K562 (cell line): Measurements from ENCODE around the gene PIBF1. TPM values are rescaled to one million over a fixed set of nuclear protein-coding genes. Genes with fewer than 3 reads are reported as not detected.

Experiments used
- ATAC-seq: fragments of 200-7000 bp; cut with Tn5 transposase; 3 replicates; pipeline ENCODE4 v1.9.1; 2020; ENCODE audit warnings: moderate library complexity
- BruUV-seq: library from RNA; stranded (reverse); fragments of 400-500 nt; replicated peaks from 2 replicates; lab custom pipeline; 2021; lab: Mats Ljungman, UMichigan
- CTCF ChIA-PET: fragments of 300-600 bp; formaldehyde crosslinking; extraction: SDS; loops from one replicate; lab custom pipeline; 2021; ENCODE audit warnings: low intra/inter-chr PET ratio; lab: Yijun Ruan, JAX
- POLR2A ChIA-PET: fragments of 300-600, 350-650 bp; sonication (Branson Sonifier 250); formaldehyde crosslinking; extraction: SDS; loops from one replicate; lab custom pipeline; 2021; ENCODE audit warnings: antibody characterized with exemption, inconsistent platforms; lab: Yijun Ruan, JAX
- DNase-seq, 4 experiments: peaks; one replicate each; pipeline versions ENCODE4 v3.0.0 to v3.0.0-alpha.2; 2011 to 2018; ENCODE audit warnings: low spot score in 3 of 4, mixed read lengths in 3 of 4; ENCODE audit errors: extremely low read depth in 1 of 4
- FAIRE-seq: peaks from 2 replicates; lab custom pipeline; 2011; peaks lifted over from hg19 to GRCh38; lab: Jason Lieb, UNC
- H2AFZ ChIP-seq: 2 replicates; pipeline ENCODE4 v1.6.0; 2011; ENCODE audit warnings: low read depth, low read length, control low read depth, inconsistent platforms
- H3K27ac ChIP-seq: fragments of 200-600 bp; 3 replicates; pipeline ENCODE4 v1.8.0; 2011; ENCODE audit warnings: low read depth, mild to moderate bottlenecking, control low read depth, inconsistent platforms, low read length, moderate library complexity, mixed read lengths; ENCODE audit errors: extremely low read depth
- H3K27me3 ChIP-seq, 2 experiments: fragments of 300-600 bp in 1 of 2; 2 replicates in 1 of 2; 3 replicates in 1 of 2; pipeline versions ENCODE4 v1.6.0 to v1.8.0; 2011; ENCODE audit warnings: inconsistent platforms in 2 of 2, low read length in 2 of 2, mild to moderate bottlenecking in 1 of 2, mixed read lengths in 1 of 2, moderate library complexity in 1 of 2; ENCODE audit not compliant: control insufficient read depth in 2 of 2, insufficient read depth in 2 of 2
- H3K36me3 ChIP-seq: fragments of 300-600 bp; 3 replicates; pipeline ENCODE4 v1.8.0; 2011; ENCODE audit warnings: mild to moderate bottlenecking, low read length, inconsistent platforms; ENCODE audit not compliant: control insufficient read depth, insufficient read depth
- H3K4me1 ChIP-seq, 2 experiments: fragments of 200-600 bp in 1 of 2; replicated peaks in 1 of 2; 2 replicates in 1 of 2; 3 replicates in 1 of 2; pipeline versions ENCODE4 v1.5.1 to v1.8.0; 2011; ENCODE audit warnings: inconsistent platforms in 2 of 2, low read length in 2 of 2, mild to moderate bottlenecking in 1 of 2, mixed read lengths in 1 of 2, moderate library complexity in 1 of 2; ENCODE audit not compliant: control insufficient read depth in 2 of 2, insufficient read depth in 2 of 2
- H3K4me2 ChIP-seq: 2 replicates; pipeline ENCODE4 v1.6.1; 2011; ENCODE audit warnings: low read length, control low read depth, inconsistent platforms, mixed read lengths; ENCODE audit not compliant: insufficient read depth
- H3K4me3 ChIP-seq: fragments of 200-600 bp; sonication (generic), shearing (Covaris generic); 2 replicates; pipeline ENCODE4 v1.5.1; 2016; ENCODE audit warnings: control low read depth, inconsistent platforms
- H3K79me2 ChIP-seq: fragments of 200-600 bp; 3 replicates; pipeline ENCODE4 v1.8.0; 2011; ENCODE audit warnings: low read length, inconsistent platforms; ENCODE audit not compliant: control insufficient read depth, insufficient read depth
- H3K9ac ChIP-seq, 2 experiments: 2 replicates each; pipeline versions ENCODE4 v1.6.0 to v1.6.1; 2011; ENCODE audit warnings: low read depth in 2 of 2, low read length in 2 of 2, control low read depth in 1 of 2, inconsistent platforms in 1 of 2, mild to moderate bottlenecking in 1 of 2, mixed read lengths in 1 of 2; ENCODE audit not compliant: insufficient read depth in 1 of 2
- H3K9me1 ChIP-seq: one replicate; pipeline ENCODE4 v1.6.0; 2011; ENCODE audit warnings: inconsistent platforms, mild to moderate bottlenecking, low read length, moderate library complexity; ENCODE audit not compliant: control insufficient read depth, insufficient read depth
- H3K9me3 ChIP-seq: replicated peaks from 2 replicates; pipeline ENCODE4 v1.5.1; 2011; ENCODE audit warnings: low read depth, low read length, inconsistent platforms; ENCODE audit not compliant: control insufficient read depth, insufficient read depth
- H4K20me1 ChIP-seq: replicated peaks from 2 replicates; pipeline ENCODE4 v1.6.1; 2011; ENCODE audit warnings: low read length, inconsistent platforms, mixed read lengths; ENCODE audit not compliant: control insufficient read depth, insufficient read depth
- ARID3B ChIP-seq: fragments of 250-450 bp; sonication (Bioruptor Pico); IDR thresholded peaks from 2 replicates; pipeline ENCODE4 v1.4.0; 2020; ENCODE audit warnings: borderline replicate concordance
- CREM ChIP-seq: IDR thresholded peaks from 2 replicates; pipeline ENCODE4 v1.6.1; 2014; ENCODE audit warnings: antibody characterized with exemption, low read depth
- ELK1 ChIP-seq: sonication (generic); formaldehyde crosslinking; IDR thresholded peaks from 2 replicates; pipeline ENCODE4 v1.8.1; 2022; ENCODE audit warnings: missing genetic modification reagents
- HMG20B ChIP-seq: fragments of 250-450 bp; sonication (Bioruptor Pico); IDR thresholded peaks from 2 replicates; pipeline ENCODE4 v1.5.0; 2021; ENCODE audit warnings: mild to moderate bottlenecking
- LCOR ChIP-seq: sonication (generic); formaldehyde crosslinking; IDR thresholded peaks from 2 replicates; pipeline ENCODE4 v1.8.0; 2022; ENCODE audit warnings: mild to moderate bottlenecking, missing genetic modification reagents
- MAZ ChIP-seq, 2 experiments: fragments of 450-650 bp in 1 of 2; sonication (generic) in 1 of 2; formaldehyde crosslinking; IDR thresholded peaks in 1 of 2; conservative IDR thresholded peaks in 1 of 2; 2 replicates each; pipeline versions ENCODE4 v1.4.0 to v1.5.0; 2020; ENCODE audit warnings: mild to moderate bottlenecking in 1 of 2, missing genetic modification reagents in 1 of 2
- RFX5 ChIP-seq: IDR thresholded peaks from 2 replicates; pipeline ENCODE4 v1.6.1; 2011; ENCODE audit warnings: low read depth, mild to moderate bottlenecking, improper control_type of control experiment, low read length
- SRSF9 ChIP-seq: fragments of 200-400 bp; formaldehyde crosslinking; IDR thresholded peaks from 2 replicates; pipeline ENCODE4 v1.6.1; 2017; ENCODE audit warnings: low read depth, low read length, borderline replicate concordance
- TSC22D4 ChIP-seq: fragments of 450-650 bp; IDR thresholded peaks from 2 replicates; pipeline ENCODE4 v1.6.1; 2016; ENCODE audit warnings: missing genetic modification characterization, missing biosample characterization, control low read depth
- ZHX1 ChIP-seq: fragments of 150-350 bp; conservative IDR thresholded peaks from 2 replicates; pipeline ENCODE4 v1.6.1; 2014; ENCODE audit warnings: low read length
- ZNF668 ChIP-seq: fragments of 250-450 bp; sonication (Bioruptor Pico); IDR thresholded peaks from 2 replicates; pipeline ENCODE4 v1.8.0; 2022; ENCODE audit warnings: mild to moderate bottlenecking, inconsistent platforms
- ZNF717 ChIP-seq: fragments of 250-450 bp; sonication (Bioruptor Pico); IDR thresholded peaks from 2 replicates; pipeline ENCODE4 v1.5.0; 2021
- ZSCAN32 ChIP-seq: fragments of 450-650 bp; formaldehyde crosslinking; IDR thresholded peaks from 2 replicates; pipeline ENCODE4 v1.4.0; 2020; ENCODE audit warnings: mild to moderate bottlenecking, moderate library complexity
- WGBS: fragments of 100-300 bp; shearing (Covaris generic); methylation state at CpG from one replicate; pipeline ENCODE4 v1.1.6; 2016; ENCODE audit warnings: low coverage, mixed read lengths; ENCODE audit not compliant: insufficient coverage; ENCODE audit errors: missing lambda C conversion rate; 5-methylcytosine and 5-hydroxymethylcytosine counted together
- in situ Hi-C: fragments of 300-500 bp; cut with MboI; formaldehyde crosslinking; loops from 4 replicates; pipeline ENCODE4 v1.15.0; 2018; ENCODE audit warnings: inconsistent platforms, mixed read lengths
- intact Hi-C: fragments of 100-400 bp; cut with micrococcal nuclease; formaldehyde crosslinking; loops from 2 replicates; pipeline ENCODE4 v1.14.2; 2022
- polyA plus RNA-seq, 8 experiments: library from polyadenylated mRNA; depleted of rRNA in 4 of 8; stranded (reverse) in 5 of 8; unstranded in 3 of 8; fragments of >200 nt; fragmentation: Nextera tagmentation in 2 of 8; fragmentation: Illumina TruSeq in 1 of 8; extraction: Ambion mirVana in 2 of 8; extraction: Trizol in 1 of 8; gene quantifications; 2 replicates each; pipeline versions ENCODE4 v1.2.1 to v1.2.3, GENCODE V29; 2011 to 2014; ENCODE audit warnings: inconsistent platforms in 1 of 8, missing spikeins in 1 of 8
- total RNA-seq, 7 experiments: library from RNA; depleted of rRNA in 6 of 7; stranded (reverse); fragments of >200 nt in 6 of 7; fragmentation: Illumina TruSeq in 2 of 7; extraction: Trizol in 2 of 7; gene quantifications; 2 replicates each; pipeline versions ENCODE4 v1.2.1 to v1.2.3, GENCODE V29; 2011 to 2021; ENCODE audit warnings: low replicate concordance in 1 of 7
- TF ChIP-seq, protein P1 (sequence below): fragments of 450-650 bp; formaldehyde crosslinking; IDR thresholded peaks from 2 replicates; pipeline ENCODE4 v1.4.0; 2022; ENCODE audit warnings: mild to moderate bottlenecking, moderate library complexity
- TF ChIP-seq, protein P2 (sequence below): fragments of 450-650 bp; formaldehyde crosslinking; IDR thresholded peaks from 2 replicates; pipeline ENCODE4 v1.4.0; 2020; ENCODE audit warnings: mild to moderate bottlenecking

The PIBF1 gene
- total and polyA plus RNA-seq, 9 of the 15 experiments (the other 6 are each of a cell fraction or from before 2014, with no cell fraction given): 9.1 to 28.8 (median 14.7) TPM

DNA sequence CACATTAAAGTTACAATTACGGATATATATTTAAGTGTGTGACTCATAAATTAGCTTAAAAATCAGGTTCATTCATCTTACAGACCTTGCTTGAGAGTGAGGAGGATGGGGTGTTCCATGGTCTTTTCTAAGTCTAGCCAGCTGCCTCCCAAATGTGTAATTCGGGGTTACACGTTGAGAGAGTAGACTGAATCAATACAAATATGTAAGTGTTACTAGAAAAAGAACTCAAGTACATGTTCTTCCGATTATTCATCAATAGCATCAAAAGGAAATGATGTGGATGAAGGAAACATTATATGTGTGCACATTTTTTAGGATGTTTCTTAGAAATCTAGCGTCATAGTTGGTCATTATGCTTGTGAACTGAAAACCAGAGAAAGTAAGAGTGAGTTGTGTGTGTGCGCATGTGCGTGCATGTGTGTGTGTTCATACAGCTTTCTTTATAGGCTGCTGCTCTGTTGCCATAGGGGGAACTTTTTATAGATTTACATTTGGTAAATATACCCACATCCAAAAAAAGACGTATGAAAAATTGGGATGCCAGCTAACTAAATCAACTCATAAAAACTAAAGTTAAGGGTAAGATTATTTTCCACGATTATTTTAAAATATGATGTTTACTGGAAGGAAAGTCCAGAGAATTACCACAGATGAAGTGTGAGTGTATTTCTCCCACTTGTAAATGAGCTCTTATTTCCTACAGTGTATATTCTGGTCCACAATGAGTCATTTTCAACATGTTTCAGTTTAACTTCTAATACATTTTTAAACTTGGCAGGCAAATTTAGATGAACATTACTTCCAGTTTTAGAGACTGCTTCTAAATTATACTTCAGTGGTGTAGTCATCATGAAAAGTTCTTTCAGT lies 82.4 kb downstream of the PIBF1 start:
- Histone ChIP-seq H3K9me3 (no peaks in the 10 kb centered on the region), H2AFZ (no peak overlapping the region), H3K27ac (no peak overlapping the region), H3K4me2 (no peak overlapping the region), H3K27me3 (no peaks in the 10 kb centered on the region), H3K79me2 (no peaks in the 10 kb centered on the region), H3K9me1 (no peaks in the 10 kb centered on the region), H3K4me1 (no peaks in the 10 kb centered on the region), H3K4me3 (no peak overlapping the region), H3K9ac (no peak overlapping the region), H4K20me1 (no peaks in the 10 kb centered on the region), H3K36me3 (0 out of 3 replicates have a peak, but pooled peaks cover 3% of the 10 kb centered on the region)
- POLR2A ChIA-PET: no interaction called here
- BruUV-seq: no TSS peak
- CTCF ChIA-PET: no interaction called here
- no peak for ATAC-seq
- no peak for DNase-seq
- 93% methylated on average over 9 of the region's 9 CpGs for WGBS
- in situ Hi-C loops (no loop called here), intact Hi-C loops (no loop called here)
- FAIRE-seq: no peak
- no peak for TF ChIP-seq ZNF717 (CRISPR knock-in tag)
- TF ChIP-seq ZNF668 (CRISPR knock-in tag): no peak
- no peak for TF ChIP-seq CREM
- TF ChIP-seq ZHX1: no peak
- no peak for TF ChIP-seq MAZ (CRISPR knock-in tag; conservative IDR thresholded peaks at IDR 0.05 in 1 of 2, IDR thresholded peaks at IDR 0.05 in 1 of 2)
- TF ChIP-seq HMG20B (CRISPR knock-in tag): no peak
- TF ChIP-seq, protein P1, sequence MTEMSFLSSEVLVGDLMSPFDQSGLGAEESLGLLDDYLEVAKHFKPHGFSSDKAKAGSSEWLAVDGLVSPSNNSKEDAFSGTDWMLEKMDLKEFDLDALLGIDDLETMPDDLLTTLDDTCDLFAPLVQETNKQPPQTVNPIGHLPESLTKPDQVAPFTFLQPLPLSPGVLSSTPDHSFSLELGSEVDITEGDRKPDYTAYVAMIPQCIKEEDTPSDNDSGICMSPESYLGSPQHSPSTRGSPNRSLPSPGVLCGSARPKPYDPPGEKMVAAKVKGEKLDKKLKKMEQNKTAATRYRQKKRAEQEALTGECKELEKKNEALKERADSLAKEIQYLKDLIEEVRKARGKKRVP (CRISPR knock-in tag): no peak
- no peak for TF ChIP-seq ARID3B (CRISPR knock-in tag)
- no peak for TF ChIP-seq TSC22D4 (tag)
- TF ChIP-seq SRSF9: no peak
- TF ChIP-seq ELK1: no peak
- TF ChIP-seq, protein P2, sequence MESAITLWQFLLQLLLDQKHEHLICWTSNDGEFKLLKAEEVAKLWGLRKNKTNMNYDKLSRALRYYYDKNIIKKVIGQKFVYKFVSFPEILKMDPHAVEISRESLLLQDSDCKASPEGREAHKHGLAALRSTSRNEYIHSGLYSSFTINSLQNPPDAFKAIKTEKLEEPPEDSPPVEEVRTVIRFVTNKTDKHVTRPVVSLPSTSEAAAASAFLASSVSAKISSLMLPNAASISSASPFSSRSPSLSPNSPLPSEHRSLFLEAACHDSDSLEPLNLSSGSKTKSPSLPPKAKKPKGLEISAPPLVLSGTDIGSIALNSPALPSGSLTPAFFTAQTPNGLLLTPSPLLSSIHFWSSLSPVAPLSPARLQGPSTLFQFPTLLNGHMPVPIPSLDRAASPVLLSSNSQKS (CRISPR knock-in tag): no peak
- TF ChIP-seq ZSCAN32 (CRISPR knock-in tag): no peak
- no peak for TF ChIP-seq RFX5
- TF ChIP-seq LCOR (CRISPR knock-in tag): no peak
